Activated T-helper 1 cell treated with anti-CD3 and anti-CD28 coated beads, Interleukin-12 subunit alpha, Interleukin-12 subunit beta, Interleukin-2, Interleukin-4 antibody, amounts not matched to agents 30 ng/mL and 10 ng/mL and 1 ng/mL, durations not matched to agents 14 hours and 24 hours and 36 hours (primary cell): ENCODE data around the gene BPIFA1. TPM values are rescaled to one million over a fixed set of nuclear protein-coding genes. Genes with fewer than 3 reads are reported as not detected.
A peak's percentile ranks its signal among the peaks of the same experiment; 100 is the strongest.

ENCODE experiments used
- DNase-seq: peaks from one replicate; pipeline ENCODE4 v3.0.0; 2021; ENCODE audit warnings: low spot score
- H3K27ac Mint-ChIP-seq: one replicate; pipeline ENCODE4 v1.8.0; 2021; ENCODE audit warnings: mild to moderate bottlenecking, mixed read lengths
- H3K27me3 Mint-ChIP-seq: one replicate; pipeline ENCODE4 v1.8.0; 2022; ENCODE audit warnings: mild to moderate bottlenecking, moderate library complexity, mixed read lengths; ENCODE audit not compliant: insufficient read depth
- H3K36me3 Mint-ChIP-seq: one replicate; pipeline ENCODE4 v1.8.0; 2021; ENCODE audit warnings: low read depth, mixed read lengths
- H3K4me1 Mint-ChIP-seq: one replicate; pipeline ENCODE4 v1.8.0; 2021; ENCODE audit warnings: low read depth, mixed read lengths
- H3K4me3 Mint-ChIP-seq: one replicate; pipeline ENCODE4 v1.8.0; 2021; ENCODE audit warnings: mild to moderate bottlenecking, moderate library complexity, mixed read lengths
- H3K9me3 Mint-ChIP-seq: one replicate; pipeline ENCODE4 v1.8.0; 2021; ENCODE audit warnings: mixed read lengths
- intact Hi-C: fragments of 100-400 bp; cut with micrococcal nuclease; formaldehyde crosslinking; loops from one replicate; pipeline ENCODE4 v1.15.1; 2024
- total RNA-seq: library from RNA; stranded (reverse); gene quantifications from 2 replicates; pipeline ENCODE4 v1.2.3, GENCODE V29; 2022

BPIFA1 gene
- total RNA-seq, 1 donor from 2014 or later: not detected

DNA sequence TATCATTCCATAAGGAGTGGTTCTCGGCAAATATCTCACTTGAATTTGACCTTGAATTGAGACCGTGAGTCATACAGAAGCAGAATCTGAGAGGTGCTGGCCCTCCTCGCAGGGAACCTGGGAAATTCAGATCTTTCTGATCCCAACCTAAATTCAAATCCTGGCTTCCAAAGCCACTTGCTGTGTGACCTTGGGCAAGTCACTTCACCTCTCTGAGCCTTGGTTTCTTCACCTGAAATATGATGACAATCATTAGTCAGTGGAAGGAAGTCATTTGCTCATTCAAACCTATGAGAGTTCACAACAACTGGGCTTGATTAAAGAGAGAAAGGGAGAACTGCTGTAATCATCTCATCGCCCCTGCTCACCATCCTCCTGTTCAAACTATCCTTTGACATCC, 11.4 kb upstream of the BPIFA1 start:
- no peaks in the 10 kb centered on the region for H3K9me3 Mint-ChIP-seq
- DNase-seq: no peak
- no peaks in the 10 kb centered on the region for H3K36me3 Mint-ChIP-seq
- H3K4me3 Mint-ChIP-seq: no peak overlapping the region
- intact Hi-C loops: no loop called here
- H3K4me1 Mint-ChIP-seq: peaks cover under 1% of the 10 kb centered on the region
- H3K27me3 Mint-ChIP-seq: peaks cover 6% of the 10 kb centered on the region
- no peak overlapping the region for H3K27ac Mint-ChIP-seq

DNA sequence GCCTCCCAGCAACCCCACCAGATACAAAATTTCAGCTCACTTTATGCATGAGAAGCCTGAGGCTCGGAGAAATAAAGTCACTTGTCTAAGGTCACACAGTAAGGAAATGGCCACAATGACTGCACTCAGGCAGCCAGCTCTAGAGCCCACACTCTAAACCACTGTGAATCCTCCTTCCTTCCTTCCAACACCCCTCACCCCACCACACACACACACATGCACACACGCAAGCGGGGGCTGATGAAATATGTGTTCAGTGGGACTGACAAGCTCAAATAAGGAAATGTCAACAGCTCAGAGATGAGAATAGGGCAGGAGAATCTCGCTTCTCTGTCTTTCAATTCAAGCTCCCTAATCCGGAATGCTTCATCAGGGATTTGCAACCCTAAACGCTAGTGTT, 6.0 kb upstream of the BPIFA1 start:
- Mint-ChIP-seq H3K9me3 (no peaks in the 10 kb centered on the region), H3K27ac (no peak overlapping the region), H3K4me3 (no peak overlapping the region), H3K27me3 (peaks cover 3% of the 10 kb centered on the region), H3K4me1 (peaks cover 34% of the 10 kb centered on the region), H3K36me3 (no peaks in the 10 kb centered on the region)
- intact Hi-C loops: no loop called here
- DNase-seq: no peak

DNA sequence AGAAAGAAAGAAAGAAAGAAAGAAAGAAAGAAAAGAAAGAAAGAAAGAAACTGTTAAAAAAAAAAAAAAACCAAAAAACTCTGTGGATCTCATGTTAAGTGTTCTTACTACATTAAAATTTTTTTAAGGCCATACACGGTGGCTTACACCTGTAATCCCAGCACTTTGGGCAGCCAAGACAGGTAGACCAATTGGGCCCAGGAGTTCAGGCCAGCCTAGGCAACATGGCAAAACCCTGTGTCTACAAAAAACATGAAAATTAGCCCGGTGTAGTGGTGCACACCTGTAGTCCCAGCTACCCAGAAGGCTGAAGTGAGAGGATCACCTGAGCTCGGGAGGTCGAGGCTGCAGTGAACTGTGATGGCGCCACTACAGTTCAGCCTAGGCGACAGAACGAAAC, 4.6 kb upstream of the BPIFA1 start:
- no peak overlapping the region for H3K4me3 Mint-ChIP-seq
- DNase-seq: no peak
- H3K4me1 Mint-ChIP-seq: peaks cover 34% of the 10 kb centered on the region

DNA sequence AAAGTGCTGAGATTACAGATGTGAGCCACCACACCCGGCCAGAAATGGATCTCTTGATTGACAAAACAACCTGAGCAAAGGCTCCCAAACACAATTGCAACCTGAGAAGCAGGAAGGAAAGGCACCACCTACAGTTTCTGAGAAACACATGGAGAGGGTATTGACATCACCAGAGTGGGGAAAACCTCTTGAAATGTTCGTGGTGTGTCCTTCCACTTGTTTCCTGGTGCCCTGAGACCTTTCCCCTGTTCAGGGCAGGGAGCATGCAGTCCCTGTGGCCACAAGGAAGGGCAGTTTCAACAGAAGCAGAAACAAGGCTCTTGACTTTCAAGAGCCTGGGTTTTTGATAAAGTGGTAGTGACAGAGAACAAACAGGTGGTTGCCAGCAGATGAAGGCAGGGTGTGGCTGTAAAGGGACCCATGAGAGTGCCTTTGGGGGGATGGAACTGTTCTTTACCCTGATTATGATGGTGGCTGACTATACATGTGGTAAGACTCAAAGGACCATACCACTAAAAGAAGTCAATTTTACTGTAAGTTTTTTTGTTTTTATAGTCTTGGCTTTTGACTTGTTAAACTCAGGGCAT, 3.2 kb upstream of the BPIFA1 start:
- Mint-ChIP-seq H3K27me3 (no peaks in the 10 kb centered on the region), H3K9me3 (no peaks in the 10 kb centered on the region), H3K4me1 (peaks cover 34% of the 10 kb centered on the region), H3K36me3 (no peaks in the 10 kb centered on the region), H3K27ac (peak overlapping the region; percentile 64), H3K4me3 (no peak overlapping the region)
- DNase-seq: no peak
- intact Hi-C loops: no loop called here

More for the DNA sequence above, 4.6 kb upstream of the BPIFA1 start:
- Mint-ChIP-seq H3K27ac (no peak overlapping the region), H3K9me3 (no peaks in the 10 kb centered on the region), H3K27me3 (no peaks in the 10 kb centered on the region), H3K36me3 (no peaks in the 10 kb centered on the region)
- intact Hi-C loops: no loop called here

DNA sequence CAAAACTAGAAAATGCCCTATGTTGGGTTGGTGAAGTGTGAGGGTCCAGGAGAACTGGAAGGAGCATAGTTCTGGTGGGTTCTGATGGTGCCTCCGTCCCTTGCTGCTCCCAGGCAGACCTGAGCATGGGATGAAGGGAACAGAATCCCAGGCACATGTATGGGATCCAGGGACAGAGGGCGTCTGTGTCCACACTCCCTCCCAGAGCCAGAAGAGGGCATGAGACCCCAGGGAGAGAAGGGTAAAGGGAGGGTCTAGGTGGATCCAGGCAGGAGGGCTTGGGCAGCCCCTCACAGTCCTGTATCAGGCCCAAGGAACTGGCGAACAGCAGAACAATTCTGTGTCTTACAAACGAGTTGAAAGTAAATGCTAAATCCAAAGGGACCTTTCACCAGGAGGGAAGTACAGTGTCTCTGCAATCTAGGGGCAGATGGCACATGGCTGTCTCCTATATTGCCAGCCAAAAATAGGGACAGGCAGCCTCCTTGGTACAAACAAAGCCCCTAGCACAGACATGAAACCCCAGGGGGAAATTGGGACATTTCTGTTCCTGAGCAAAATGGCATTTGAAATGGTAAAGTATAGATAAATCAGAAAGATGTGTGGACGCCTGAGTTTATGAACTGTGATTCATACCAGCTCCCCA, 2.5 kb upstream of the BPIFA1 start:
- Mint-ChIP-seq H3K4me3 (no peak overlapping the region), H3K9me3 (no peaks in the 10 kb centered on the region), H3K27ac (no peak overlapping the region), H3K36me3 (no peaks in the 10 kb centered on the region), H3K27me3 (no peaks in the 10 kb centered on the region), H3K4me1 (peaks cover 34% of the 10 kb centered on the region)
- no peak for DNase-seq
- intact Hi-C loops: no loop called here

DNA sequence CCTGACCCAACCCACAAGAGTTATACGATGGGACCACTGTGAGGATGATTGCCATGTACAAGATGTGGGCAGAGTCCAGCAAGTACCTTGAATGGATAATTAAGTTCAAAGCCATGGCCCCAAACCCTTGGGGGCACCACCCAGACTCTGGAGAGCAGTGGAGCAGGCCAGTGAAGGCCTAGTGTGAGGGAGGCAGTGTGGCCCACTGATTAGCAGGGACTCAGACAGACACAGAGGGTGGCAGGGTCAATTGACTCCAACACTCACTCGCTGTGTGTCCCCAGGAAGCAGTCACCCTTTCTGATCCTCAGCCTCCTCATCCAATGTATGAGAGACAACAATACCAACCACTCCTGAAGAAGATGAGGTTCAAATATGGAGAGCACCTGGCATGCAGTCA, 1.7 kb upstream of the BPIFA1 start:
- Mint-ChIP-seq H3K4me1 (peaks cover 34% of the 10 kb centered on the region), H3K36me3 (no peaks in the 10 kb centered on the region), H3K27me3 (no peaks in the 10 kb centered on the region), H3K9me3 (no peaks in the 10 kb centered on the region), H3K4me3 (no peak overlapping the region), H3K27ac (no peak overlapping the region)
- intact Hi-C loops: no loop called here
- DNase-seq: no peak

DNA sequence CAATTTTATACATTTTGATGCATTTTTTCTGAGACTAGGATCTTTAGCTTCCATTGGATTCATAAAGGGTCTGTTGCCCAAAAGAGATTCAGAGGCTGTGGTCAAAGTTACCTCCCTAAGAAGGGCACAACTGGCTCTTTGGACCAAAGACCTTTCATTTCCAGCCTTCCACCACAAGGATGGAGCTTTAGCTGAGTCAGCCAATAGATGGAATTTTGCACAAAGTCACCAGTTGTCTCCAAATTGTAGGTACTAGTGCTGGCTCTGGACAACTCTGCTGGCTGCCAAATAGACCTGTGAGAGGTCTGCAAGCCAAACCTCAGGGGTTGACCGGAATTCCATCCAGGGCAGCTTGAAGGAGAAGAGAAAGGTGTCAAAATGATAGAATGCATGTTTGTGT, 555 bp downstream of the BPIFA1 start:
- H3K4me1 Mint-ChIP-seq: peaks cover 22% of the 10 kb centered on the region
- intact Hi-C loops: no loop called here
- no peak for DNase-seq
- H3K9me3 Mint-ChIP-seq: no peaks in the 10 kb centered on the region
- H3K27me3 Mint-ChIP-seq: no peaks in the 10 kb centered on the region
- no peak overlapping the region for H3K27ac Mint-ChIP-seq
- no peak overlapping the region for H3K4me3 Mint-ChIP-seq
- H3K36me3 Mint-ChIP-seq: no peaks in the 10 kb centered on the region

DNA sequence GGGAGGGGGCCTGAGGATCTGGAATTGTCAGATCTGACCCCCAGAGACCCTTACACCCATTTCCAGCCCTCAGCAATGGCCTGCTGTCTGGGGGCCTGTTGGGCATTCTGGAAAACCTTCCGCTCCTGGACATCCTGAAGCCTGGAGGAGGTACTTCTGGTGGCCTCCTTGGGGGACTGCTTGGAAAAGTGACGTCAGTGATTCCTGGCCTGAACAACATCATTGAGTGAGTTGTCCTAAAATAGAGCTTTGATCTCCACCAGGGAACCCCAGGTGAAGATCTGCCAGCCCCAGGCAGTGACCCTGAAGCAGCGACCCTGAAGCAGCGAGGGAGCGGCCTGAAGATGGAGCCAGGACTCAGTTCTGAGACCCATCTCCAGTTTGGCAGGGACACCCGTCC, 2.2 kb downstream of the BPIFA1 start:
- Mint-ChIP-seq H3K27ac (no peak overlapping the region), H3K4me3 (no peak overlapping the region), H3K4me1 (peaks cover 5% of the 10 kb centered on the region), H3K27me3 (no peaks in the 10 kb centered on the region), H3K36me3 (no peaks in the 10 kb centered on the region), H3K9me3 (no peaks in the 10 kb centered on the region)
- DNase-seq: no peak
- intact Hi-C loops: no loop called here

DNA sequence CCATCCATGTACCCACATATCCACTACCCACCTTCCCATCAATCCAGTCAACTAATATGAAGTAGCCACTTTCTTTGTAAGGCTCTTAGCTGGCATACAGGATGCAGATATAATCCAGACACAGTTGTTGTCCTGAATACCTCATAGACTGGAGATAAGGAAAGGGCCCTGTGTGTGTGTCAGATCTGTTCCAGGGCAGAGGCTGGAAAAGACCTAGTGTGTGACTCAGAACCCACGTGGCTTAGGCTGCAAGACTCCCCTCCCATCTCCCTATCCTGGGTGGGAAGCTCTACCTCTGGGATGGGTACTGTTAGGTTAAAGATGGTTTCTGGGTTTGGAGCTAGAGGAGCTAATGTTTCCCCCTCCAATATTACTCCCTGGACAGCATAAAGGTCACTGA, 3.6 kb downstream of the BPIFA1 start:
- no peaks in the 10 kb centered on the region for H3K36me3 Mint-ChIP-seq
- no peaks in the 10 kb centered on the region for H3K9me3 Mint-ChIP-seq
- H3K4me1 Mint-ChIP-seq: no peaks in the 10 kb centered on the region

DNA sequence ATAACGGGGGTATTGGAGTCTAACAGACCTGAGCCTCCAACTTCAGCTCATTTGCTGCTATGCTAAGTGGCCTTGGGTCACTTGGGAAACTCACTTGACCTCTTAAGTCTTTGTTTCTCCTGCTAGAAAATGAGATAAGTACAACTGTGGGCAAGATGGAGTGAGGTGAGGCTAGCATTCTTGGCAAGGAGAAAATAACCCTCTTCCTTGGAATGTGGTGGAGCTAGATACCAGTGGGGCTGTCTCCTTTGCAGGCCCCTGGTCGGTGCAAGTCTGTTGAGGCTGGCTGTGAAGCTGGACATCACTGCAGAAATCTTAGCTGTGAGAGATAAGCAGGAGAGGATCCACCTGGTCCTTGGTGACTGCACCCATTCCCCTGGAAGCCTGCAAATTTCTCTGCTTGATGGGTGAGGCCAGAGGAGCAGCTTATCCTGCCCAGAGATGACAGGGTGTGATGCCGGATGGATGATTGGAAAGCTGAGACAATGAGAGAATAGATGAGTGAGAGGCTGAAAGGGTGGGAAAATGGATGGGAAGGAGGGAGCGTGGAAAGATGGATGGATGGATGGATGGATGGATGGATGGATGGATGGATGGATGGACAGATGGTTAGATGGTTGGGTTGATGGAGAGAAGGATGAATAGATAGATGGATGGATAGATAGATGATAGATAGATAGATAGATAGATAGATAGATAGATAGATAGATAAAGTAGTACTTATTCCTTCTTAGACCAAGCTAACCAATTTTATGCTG, 4.4 kb downstream of the BPIFA1 start:
- H3K4me3 Mint-ChIP-seq: no peak overlapping the region
- intact Hi-C loops: no loop called here
- H3K27me3 Mint-ChIP-seq: peaks cover 2% of the 10 kb centered on the region
- H3K4me1 Mint-ChIP-seq: no peaks in the 10 kb centered on the region
- H3K36me3 Mint-ChIP-seq: no peaks in the 10 kb centered on the region
- H3K27ac Mint-ChIP-seq: no peak overlapping the region
- DNase-seq: no peak
- no peaks in the 10 kb centered on the region for H3K9me3 Mint-ChIP-seq

More for the DNA sequence above, 3.6 kb downstream of the BPIFA1 start:
- no peak overlapping the region for H3K27ac Mint-ChIP-seq
- H3K4me3 Mint-ChIP-seq: no peak overlapping the region
- intact Hi-C loops: no loop called here
- H3K27me3 Mint-ChIP-seq: peaks cover 1% of the 10 kb centered on the region
- no peak for DNase-seq

DNA sequence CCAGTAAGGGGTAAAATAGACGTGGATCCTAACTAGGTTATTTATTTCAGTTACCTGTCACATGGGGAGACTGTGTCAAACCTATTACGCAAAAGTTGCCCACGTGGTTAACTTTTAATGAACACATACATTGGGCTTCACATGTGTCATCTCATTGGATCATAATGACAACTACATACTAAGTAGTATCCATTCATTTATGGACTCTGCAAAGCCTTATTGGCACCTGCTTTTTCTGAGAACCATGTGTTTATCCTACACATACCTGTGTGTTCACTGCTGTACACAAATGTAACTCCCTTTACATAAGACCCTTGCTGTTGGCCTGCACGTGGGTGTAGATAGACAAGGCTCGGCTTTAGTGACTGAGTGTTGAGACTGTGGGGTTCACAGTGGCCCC, 5.1 kb downstream of the BPIFA1 start:
- H3K4me3 Mint-ChIP-seq: no peak overlapping the region
- no peak overlapping the region for H3K27ac Mint-ChIP-seq
- H3K27me3 Mint-ChIP-seq: peaks cover 2% of the 10 kb centered on the region
- DNase-seq: no peak
- H3K9me3 Mint-ChIP-seq: no peaks in the 10 kb centered on the region
- H3K4me1 Mint-ChIP-seq: no peaks in the 10 kb centered on the region
- no peaks in the 10 kb centered on the region for H3K36me3 Mint-ChIP-seq
- intact Hi-C loops: no loop called here

DNA sequence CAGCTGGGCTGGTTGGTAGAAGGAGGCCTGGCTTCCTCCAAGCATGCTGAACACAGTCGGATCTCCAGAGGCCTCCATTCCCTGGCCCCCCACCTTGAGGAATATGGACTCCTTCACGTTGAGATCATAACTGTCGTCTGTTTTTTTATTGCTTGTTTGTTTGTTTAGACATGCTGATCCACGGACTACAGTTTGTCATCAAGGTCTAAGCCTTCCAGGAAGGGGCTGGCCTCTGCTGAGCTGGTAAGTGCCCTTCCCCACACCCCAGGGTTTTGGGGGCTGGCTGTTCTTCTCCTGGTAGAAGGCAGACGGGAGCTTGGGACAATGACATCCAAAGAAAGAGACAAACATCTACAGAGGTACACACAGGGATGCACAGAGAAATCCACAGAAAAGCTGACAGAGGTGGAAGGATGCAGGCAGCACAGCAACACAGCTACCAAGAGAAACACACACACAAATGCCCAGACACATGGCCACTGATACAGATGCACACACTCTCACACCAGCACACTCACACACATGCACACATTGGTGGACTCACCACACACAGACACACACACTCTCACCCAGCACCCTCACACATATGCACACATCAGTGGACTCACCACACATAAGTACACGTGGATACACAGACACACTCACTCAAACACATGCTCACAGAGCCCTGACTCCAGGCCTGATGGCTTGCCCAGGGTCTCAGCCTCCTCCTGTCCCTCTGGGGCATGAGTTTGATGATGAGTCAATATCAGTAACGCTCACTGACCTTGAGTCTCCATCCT, 6.7 kb downstream of the BPIFA1 start:
- Mint-ChIP-seq H3K27ac (no peak overlapping the region), H3K27me3 (peaks cover 5% of the 10 kb centered on the region), H3K4me3 (no peak overlapping the region), H3K36me3 (no peaks in the 10 kb centered on the region), H3K4me1 (no peaks in the 10 kb centered on the region), H3K9me3 (no peaks in the 10 kb centered on the region)
- DNase-seq: no peak
- intact Hi-C loops: no loop called here

DNA sequence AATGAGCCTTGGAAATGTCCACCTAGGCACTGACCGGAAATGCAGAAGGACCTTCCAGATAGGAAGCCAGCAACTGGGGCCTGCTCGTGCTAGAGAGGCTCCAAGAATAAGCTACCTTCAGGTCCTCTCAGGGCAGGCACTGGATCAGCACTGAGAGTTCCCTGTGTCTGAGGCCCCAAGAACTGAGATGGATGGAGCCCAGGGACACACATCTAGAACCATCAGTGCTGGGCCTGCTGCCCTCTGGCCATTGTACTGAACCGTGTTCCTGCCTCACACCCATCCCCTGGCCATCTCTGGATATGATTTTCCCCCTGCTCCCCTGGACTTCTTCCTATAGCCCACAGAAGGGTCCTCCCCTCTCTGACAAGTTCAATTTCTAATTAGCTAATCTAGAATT, 10.3 kb downstream of the BPIFA1 start:
- peaks cover 5% of the 10 kb centered on the region for H3K27me3 Mint-ChIP-seq
- H3K4me3 Mint-ChIP-seq: no peak overlapping the region
- H3K4me1 Mint-ChIP-seq: no peaks in the 10 kb centered on the region
- H3K9me3 Mint-ChIP-seq: no peaks in the 10 kb centered on the region
- intact Hi-C loops: no loop called here
- no peak for DNase-seq
- H3K27ac Mint-ChIP-seq: no peak overlapping the region
- no peaks in the 10 kb centered on the region for H3K36me3 Mint-ChIP-seq
